ENCODE results near the gene TRPC4AP.

The TRPC4AP gene

DNA sequence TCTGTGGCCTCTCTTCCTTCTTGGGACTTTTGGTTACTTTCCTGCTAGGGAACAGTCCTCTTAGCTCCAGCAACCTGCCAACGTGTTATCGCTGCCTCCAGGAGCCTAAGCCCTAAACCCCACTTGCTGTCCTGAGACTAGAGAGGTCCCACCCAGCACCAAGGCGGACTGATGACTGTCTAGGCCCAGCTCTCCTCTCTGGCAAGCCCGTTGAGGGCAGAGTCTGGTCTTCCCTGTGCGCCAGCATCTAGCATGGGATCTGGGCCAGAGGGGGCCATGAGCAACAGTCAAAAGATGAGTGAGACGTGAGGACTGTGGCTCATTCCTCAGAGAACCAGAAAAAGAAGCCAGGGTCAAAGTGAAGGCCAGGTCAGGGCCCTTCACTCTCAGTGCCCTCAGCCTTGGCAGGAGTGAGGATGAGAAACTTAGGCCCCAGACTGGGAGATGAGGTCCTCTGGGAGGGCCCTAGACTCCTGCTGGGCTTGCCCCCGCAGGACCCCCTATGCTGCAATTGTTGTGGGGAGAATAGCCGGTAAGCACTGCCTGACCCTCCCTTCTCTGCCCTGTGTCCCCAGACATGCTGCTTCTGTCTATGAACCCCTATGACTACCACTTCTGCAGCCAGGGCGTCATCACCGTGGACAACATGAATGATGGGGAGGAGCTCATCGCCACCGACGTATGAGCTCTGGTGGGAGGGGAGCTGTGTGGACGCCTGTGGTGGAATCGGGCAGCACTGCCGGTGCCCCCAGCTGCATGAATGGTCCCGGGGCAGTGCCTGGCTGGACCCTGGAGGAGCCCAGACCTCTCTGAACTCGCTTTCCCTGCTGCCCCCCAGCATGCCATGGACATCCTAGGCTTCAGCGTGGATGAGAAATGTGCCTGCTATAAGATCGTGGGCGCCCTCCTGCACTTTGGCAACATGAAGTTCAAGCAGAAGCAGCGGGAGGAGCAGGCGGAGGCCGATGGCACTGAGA lies 106.0 kb downstream of the TRPC4AP start:
- DNase-seq = no peak

- no peak for DNase-seq
Observed at GRCh38 chr20:34985461-34986310, 106.9 kb downstream of the TRPC4AP start.

DNA sequence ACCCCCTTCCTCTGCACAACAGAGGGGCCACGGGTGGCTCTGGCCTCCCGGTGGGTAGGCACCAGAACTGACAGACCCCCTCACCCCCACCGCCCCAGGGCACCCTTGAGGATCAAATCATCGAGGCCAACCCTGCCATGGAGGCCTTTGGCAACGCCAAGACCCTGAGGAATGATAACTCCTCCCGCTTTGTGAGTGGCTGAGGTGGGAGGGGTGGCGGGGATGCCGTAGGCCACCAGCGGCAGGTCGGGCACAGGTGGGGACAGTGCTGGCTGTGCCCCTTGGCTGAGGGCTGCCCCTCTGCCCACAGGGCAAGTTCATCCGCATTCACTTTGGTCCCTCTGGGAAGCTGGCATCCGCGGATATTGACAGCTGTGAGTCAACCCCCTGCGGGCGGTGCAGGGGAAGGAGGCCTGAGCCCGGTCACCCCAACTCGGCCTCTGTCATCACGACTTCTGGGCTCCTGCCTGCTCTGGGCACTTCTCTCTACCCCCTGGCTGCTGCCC lies 107.8 kb downstream of the TRPC4AP start:
- DNase-seq = no peak

DNA sequence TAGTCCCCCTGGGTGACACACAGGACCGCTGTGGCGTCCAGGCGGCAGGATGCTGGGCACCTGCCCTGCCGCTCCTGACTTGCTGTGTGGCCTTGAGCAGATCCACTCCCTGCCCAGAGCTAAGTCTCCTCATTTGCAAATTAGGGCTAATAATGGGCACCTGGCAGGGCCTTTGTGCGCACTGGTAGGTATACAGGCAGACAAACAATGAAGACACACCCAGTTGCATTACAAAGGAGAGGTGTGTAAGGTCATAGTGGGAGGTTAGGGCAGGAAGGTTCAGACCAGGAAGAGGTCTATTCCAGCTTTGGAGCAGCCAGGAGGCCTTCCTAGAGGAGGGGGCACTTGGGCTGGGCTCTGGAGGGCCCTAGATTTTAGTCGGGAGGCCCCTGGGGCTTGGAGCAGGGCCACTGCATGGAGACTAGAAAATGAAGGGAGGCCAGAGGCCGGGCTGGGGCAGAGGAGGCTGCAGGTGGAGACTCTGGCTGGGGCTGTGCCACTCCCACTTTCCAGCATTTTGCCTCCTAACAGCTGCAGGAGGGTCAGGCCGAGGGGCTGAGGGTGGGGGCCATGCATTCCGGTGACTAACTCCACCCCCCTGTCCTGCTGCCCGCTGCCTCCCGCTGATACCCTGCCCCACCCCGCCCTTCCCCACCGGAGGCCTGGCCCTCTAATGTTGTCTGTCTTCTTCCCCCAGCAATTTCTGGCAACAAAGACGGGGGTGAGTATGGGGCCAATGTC lies 108.4 kb downstream of the TRPC4AP start:
- DNase-seq = no peak

DNA sequence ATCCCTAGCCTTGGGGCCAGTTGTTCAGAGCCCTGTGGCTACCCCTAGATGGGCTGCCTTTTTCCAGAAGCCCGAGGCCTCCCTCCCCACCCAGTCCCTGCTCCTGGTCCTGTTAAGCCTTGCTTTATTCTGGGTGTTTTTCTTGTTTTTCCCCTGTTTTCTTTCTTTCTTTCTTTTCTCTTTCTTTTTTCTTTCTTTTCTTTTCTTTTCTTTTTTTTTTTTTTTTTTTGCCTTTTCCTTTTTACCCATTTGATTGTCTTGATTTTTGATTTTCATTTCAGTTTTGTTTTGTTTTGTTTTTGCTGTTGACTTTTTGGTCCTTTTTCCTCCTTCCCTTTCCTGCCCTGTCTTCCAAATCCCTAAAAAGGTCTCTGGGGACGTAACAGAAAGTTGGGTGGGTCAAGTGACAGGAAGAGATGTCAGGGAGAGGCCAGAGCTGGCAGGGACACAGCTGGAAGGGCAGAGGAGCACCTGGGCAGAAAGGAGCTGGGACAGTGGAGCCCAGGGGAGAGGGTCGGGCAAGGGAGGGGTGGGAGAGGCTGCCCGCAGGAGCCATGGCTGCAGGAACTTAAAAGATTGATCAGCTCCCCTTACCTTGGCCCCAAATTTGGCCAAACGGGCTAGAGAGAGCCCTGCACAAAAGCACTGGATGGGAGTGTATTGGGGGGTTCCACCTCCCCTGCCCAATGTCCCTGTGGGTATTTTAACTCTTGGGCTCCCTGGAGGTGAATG lies 109.4 kb downstream of the TRPC4AP start:
- no peak for DNase-seq

GRCh38 chr20:34982270-34983088 lies 110.1 kb downstream of the TRPC4AP start:
- no peak for DNase-seq

GRCh38 chr20:34980543-34981233 lies 111.9 kb downstream of the TRPC4AP start:
- DNase-seq = no peak

GRCh38 chr20:34979366-34980153 lies 113.0 kb downstream of the TRPC4AP start:
- DNase-seq = no peak

- no peak for DNase-seq
Observed at GRCh38 chr20:34978092-34978744, 114.4 kb downstream of the TRPC4AP start.

GRCh38 chr20:34977365-34978091 lies 115.1 kb downstream of the TRPC4AP start:
- DNase-seq = no peak

DNA sequence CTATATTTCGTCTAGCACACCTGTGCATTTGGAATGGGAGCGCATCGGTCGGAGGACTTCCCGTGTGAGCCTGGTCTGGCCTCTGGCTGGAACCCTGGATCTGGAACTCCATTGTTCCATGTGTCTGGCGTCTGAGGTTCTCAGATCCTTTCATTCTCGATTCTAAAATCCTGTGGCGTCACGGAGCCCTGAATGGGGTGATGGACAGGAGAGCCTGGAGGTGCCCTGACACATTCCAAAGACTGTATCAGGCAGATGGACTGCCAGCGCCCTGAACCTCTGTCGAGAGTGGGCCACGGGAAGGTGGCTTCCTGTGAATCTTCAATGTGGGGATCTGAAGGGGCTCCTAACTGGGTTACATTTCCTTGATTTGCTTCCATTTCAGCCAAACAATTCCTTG lies 116.3 kb downstream of the TRPC4AP start:
- no peak for DNase-seq

- no peak for DNase-seq
Observed at GRCh38 chr20:34974246-34974645, 118.4 kb downstream of the TRPC4AP start.

DNA sequence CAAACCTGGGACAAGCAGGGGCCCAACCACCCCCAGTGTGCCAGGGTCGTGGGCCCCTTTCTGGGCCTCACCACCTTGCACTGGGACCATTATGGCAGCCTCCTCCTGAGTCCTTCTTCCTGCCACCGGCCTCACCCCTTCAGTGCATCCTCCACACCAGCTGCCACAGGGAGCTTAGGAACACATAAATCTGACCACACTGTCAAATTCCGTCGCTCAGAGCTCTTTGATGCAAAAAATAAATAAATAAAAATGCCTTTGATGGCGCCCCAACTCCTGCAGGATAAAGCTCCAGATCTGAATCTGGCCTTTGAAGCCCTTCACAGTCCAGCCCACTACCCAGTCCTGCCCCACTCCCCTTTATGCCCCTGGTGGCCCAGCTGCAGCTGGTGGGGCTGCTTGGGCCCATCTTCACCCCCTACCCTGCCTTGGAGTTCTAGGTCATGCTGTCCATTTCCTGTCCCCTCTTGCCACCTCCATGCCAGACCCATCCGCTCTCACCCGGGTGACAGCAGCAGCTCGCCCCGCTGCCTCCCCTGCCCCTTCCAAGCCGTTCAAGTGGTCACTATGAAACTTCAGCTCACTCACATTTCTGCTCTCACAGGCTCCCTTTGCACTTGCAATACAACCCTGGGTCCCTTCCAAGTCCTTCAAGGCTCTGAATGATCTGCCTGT lies 120.9 kb downstream of the TRPC4AP start:
- no peak for DNase-seq

GRCh38 chr20:34970846-34971560 lies 121.6 kb downstream of the TRPC4AP start:
- no peak for DNase-seq

- DNase-seq = no peak
Observed at GRCh38 chr20:34970193-34970840, 122.3 kb downstream of the TRPC4AP start.

DNA sequence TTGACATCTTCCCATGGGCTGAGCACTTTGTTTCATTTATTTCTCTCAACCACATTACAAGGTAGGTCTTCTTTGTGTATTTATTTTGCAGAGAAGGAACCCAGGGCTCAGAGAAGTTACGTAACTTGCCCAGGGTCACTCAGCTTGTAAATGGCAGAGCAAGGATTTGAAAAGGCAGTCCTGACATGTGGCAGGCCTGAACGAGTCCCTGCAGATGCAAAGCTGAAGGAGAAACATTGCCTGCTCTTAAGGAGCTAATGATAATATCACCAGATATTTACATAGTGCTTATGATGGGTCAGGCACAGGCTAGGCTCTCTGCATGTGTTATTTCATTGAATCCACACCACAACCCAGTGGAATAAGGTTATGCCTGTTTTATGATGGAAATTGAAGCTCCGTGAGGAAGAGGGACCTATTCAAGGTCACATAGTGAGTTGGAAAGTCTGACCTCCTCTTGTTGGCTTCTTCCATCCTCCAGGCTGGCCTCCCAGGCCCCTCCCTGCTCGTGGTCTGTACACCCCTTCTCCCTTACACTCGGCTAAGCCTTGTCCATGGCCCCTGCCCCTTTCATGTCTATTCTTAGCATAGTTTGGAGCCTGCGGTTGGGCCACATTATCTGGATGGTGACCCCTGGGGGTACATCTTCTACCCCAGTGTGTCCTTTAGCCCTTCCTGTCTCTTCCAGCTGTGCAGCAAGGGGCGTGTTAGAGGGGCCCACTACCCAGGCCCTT lies 124.4 kb downstream of the TRPC4AP start:
- DNase-seq = no peak

Data from suppressor macrophage (primary cell).